HepG2 (cell line): ENCODE measurements around the gene GLRX2. TPM values are rescaled to one million over a fixed set of nuclear protein-coding genes. Genes with fewer than 3 reads are reported as not detected.

Experiments
- ELF4 ChIP-seq: sonication (generic); formaldehyde crosslinking; IDR thresholded peaks from 2 replicates; pipeline ENCODE4 v1.5.0; 2020; ENCODE audit warnings: missing genetic modification reagents, mild to moderate bottlenecking, moderate library complexity, borderline replicate concordance
- RARA ChIP-seq: IDR thresholded peaks from 2 replicates; pipeline ENCODE4 v1.6.1; 2016; ENCODE audit warnings: missing genetic modification reagents, missing compliant biosample characterization
- SETDB1 ChIP-seq: sonication (generic); formaldehyde crosslinking; IDR thresholded peaks from 2 replicates; pipeline ENCODE4 v1.5.1; 2020; ENCODE audit warnings: missing genetic modification reagents, mild to moderate bottlenecking, borderline replicate concordance
- ZNF331 ChIP-seq: sonication (generic); formaldehyde crosslinking; IDR thresholded peaks from 2 replicates; pipeline ENCODE4 v1.4.0; 2020; ENCODE audit warnings: missing genetic modification reagents
- ZNF652 ChIP-seq: IDR thresholded peaks from 2 replicates; pipeline ENCODE4 v1.6.1; 2016; ENCODE audit warnings: low read depth, borderline replicate concordance
- ZNF678 ChIP-seq: sonication (generic); formaldehyde crosslinking; IDR thresholded peaks from 2 replicates; pipeline ENCODE4 v1.4.0; 2020; ENCODE audit warnings: mild to moderate bottlenecking, missing genetic modification reagents
- ZNF792 ChIP-seq: IDR thresholded peaks from 2 replicates; pipeline ENCODE4 v1.6.1; 2016
- ZSCAN12 ChIP-seq: sonication (generic); formaldehyde crosslinking; IDR thresholded peaks from 2 replicates; pipeline ENCODE4 v1.9.0; 2021; ENCODE audit warnings: mild to moderate bottlenecking, missing genetic modification reagents
- ZSCAN9 ChIP-seq: IDR thresholded peaks from 2 replicates; pipeline ENCODE4 v1.6.1; 2016; ENCODE audit warnings: borderline replicate concordance
- polyA plus RNA-seq, 8 experiments: library from polyadenylated mRNA; depleted of rRNA in 3 of 8; stranded (reverse) in 7 of 8; unstranded in 1 of 8; fragments of >200 nt; fragmentation: Illumina TruSeq in 4 of 8; extraction: Trizol in 4 of 8; gene quantifications; 2 replicates each; pipeline versions ENCODE4 v1.2.1 to v1.2.3, GENCODE V29; 2011 to 2016; ENCODE audit warnings: low read depth in 4 of 8, missing spikeins in 1 of 8, mixed read lengths in 1 of 8; ENCODE audit not compliant: insufficient read depth in 1 of 8
- total RNA-seq, 5 experiments: library from RNA; depleted of rRNA; stranded (reverse); fragments of >200 nt; fragmentation: Illumina TruSeq; extraction: Trizol; gene quantifications; 2 replicates each; pipeline ENCODE4 v1.2.3, GENCODE V29; 2016; ENCODE audit warnings: low read depth in 1 of 5
- TF ChIP-seq, protein P1 (sequence below): sonication (generic); formaldehyde crosslinking; IDR thresholded peaks from 2 replicates; pipeline ENCODE4 v1.4.0; 2020; ENCODE audit warnings: mild to moderate bottlenecking, missing genetic modification reagents, borderline replicate concordance
- TF ChIP-seq, protein P2 (sequence below), 2 experiments: fragments of 450-650 bp in 1 of 2; sonication (generic) in 1 of 2; formaldehyde crosslinking in 1 of 2; IDR thresholded peaks; 2 replicates each; pipeline versions ENCODE4 v1.6.1 to v1.8.0; 2016 to 2022; ENCODE audit warnings: antibody characterized with exemption in 1 of 2, mild to moderate bottlenecking in 1 of 2, missing genetic modification reagents in 1 of 2
- TF ChIP-seq, protein P3 (sequence below): IDR thresholded peaks from 2 replicates; pipeline ENCODE4 v1.6.1; 2016; ENCODE audit warnings: mild to moderate bottlenecking
- TF ChIP-seq, protein P4 (sequence below): sonication (generic); formaldehyde crosslinking; IDR thresholded peaks from 2 replicates; pipeline ENCODE4 v1.5.0; 2020; ENCODE audit warnings: missing genetic modification reagents

Gene GLRX2
- total and polyA plus RNA-seq, 2 of the 13 experiments (the other 11 are each of a cell fraction or from before 2014, with no cell fraction given), result 11.9 to 39.0 TPM

DNA sequence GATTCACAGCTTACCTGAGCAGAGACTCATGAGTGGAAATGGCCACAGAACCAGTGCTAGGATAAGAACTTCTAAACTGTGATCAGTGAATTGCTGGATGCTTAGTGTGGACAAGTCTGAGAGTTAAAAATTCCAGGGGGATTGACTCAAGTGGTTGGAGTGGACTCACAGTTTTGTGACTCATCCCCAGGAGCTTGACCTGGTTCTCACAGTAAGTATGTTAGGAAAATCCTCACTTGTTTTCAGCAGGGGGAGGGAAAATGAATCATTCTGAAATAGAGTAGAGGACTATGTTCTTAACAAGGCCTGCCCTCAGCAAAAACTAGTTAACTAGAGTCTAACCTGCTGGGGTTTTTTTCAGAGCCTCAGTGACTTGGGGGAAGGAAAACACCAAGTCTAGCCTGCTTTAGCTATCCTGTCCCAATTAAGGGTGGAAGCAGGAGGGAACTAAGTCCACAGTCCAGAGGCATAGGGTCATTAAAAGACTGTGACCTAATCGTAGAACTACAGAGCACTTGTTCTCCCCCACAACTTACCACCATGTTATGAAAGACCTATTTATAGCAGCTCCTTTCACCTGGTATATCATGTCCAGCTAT lies 10.5 kb upstream of the GLRX2 start (continued):
- TF ChIP-seq ZNF331 (CRISPR knock-in tag) (0 out of 2 replicates have a peak, but pooled peaks have one; percentile 24), ELF4 (CRISPR knock-in tag) (no peak), ZSCAN12 (CRISPR knock-in tag) (no peak), RARA (CRISPR knock-in tag) (peak; percentile 55), SETDB1 (CRISPR knock-in tag) (no peak), ZNF678 (CRISPR knock-in tag) (no peak), ZNF792 (CRISPR knock-in tag) (no peak), ZNF652 (CRISPR knock-in tag) (no peak), ZSCAN9 (CRISPR knock-in tag) (no peak)
- TF ChIP-seq, protein P1, sequence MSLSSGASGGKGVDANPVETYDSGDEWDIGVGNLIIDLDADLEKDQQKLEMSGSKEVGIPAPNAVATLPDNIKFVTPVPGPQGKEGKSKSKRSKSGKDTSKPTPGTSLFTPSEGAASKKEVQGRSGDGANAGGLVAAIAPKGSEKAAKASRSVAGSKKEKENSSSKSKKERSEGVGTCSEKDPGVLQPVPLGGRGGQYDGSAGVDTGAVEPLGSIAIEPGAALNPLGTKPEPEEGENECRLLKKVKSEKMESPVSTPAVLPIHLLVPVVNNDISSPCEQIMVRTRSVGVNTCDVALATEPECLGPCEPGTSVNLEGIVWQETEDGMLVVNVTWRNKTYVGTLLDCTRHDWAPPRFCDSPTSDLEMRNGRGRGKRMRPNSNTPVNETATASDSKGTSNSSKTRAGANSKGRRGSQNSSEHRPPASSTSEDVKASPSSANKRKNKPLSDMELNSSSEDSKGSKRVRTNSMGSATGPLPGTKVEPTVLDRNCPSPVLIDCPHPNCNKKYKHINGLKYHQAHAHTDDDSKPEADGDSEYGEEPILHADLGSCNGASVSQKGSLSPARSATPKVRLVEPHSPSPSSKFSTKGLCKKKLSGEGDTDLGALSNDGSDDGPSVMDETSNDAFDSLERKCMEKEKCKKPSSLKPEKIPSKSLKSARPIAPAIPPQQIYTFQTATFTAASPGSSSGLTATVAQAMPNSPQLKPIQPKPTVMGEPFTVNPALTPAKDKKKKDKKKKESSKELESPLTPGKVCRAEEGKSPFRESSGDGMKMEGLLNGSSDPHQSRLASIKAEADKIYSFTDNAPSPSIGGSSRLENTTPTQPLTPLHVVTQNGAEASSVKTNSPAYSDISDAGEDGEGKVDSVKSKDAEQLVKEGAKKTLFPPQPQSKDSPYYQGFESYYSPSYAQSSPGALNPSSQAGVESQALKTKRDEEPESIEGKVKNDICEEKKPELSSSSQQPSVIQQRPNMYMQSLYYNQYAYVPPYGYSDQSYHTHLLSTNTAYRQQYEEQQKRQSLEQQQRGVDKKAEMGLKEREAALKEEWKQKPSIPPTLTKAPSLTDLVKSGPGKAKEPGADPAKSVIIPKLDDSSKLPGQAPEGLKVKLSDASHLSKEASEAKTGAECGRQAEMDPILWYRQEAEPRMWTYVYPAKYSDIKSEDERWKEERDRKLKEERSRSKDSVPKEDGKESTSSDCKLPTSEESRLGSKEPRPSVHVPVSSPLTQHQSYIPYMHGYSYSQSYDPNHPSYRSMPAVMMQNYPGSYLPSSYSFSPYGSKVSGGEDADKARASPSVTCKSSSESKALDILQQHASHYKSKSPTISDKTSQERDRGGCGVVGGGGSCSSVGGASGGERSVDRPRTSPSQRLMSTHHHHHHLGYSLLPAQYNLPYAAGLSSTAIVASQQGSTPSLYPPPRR (CRISPR knock-in tag), result peak; percentile 60; the same call in 1 of the 2 replicates
- TF ChIP-seq, protein P2, sequence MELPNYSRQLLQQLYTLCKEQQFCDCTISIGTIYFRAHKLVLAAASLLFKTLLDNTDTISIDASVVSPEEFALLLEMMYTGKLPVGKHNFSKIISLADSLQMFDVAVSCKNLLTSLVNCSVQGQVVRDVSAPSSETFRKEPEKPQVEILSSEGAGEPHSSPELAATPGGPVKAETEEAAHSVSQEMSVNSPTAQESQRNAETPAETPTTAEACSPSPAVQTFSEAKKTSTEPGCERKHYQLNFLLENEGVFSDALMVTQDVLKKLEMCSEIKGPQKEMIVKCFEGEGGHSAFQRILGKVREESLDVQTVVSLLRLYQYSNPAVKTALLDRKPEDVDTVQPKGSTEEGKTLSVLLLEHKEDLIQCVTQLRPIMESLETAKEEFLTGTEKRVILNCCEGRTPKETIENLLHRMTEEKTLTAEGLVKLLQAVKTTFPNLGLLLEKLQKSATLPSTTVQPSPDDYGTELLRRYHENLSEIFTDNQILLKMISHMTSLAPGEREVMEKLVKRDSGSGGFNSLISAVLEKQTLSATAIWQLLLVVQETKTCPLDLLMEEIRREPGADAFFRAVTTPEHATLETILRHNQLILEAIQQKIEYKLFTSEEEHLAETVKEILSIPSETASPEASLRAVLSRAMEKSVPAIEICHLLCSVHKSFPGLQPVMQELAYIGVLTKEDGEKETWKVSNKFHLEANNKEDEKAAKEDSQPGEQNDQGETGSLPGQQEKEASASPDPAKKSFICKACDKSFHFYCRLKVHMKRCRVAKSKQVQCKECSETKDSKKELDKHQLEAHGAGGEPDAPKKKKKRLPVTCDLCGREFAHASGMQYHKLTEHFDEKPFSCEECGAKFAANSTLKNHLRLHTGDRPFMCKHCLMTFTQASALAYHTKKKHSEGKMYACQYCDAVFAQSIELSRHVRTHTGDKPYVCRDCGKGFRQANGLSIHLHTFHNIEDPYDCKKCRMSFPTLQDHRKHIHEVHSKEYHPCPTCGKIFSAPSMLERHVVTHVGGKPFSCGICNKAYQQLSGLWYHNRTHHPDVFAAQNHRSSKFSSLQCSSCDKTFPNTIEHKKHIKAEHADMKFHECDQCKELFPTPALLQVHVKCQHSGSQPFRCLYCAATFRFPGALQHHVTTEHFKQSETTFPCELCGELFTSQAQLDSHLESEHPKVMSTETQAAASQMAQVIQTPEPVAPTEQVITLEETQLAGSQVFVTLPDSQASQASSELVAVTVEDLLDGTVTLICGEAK (IDR thresholded peaks at IDR 0.05), result no peak
- TF ChIP-seq, protein P2 (CRISPR knock-in tag; IDR thresholded peaks at IDR 0.05), result no peak
- TF ChIP-seq, protein P3, sequence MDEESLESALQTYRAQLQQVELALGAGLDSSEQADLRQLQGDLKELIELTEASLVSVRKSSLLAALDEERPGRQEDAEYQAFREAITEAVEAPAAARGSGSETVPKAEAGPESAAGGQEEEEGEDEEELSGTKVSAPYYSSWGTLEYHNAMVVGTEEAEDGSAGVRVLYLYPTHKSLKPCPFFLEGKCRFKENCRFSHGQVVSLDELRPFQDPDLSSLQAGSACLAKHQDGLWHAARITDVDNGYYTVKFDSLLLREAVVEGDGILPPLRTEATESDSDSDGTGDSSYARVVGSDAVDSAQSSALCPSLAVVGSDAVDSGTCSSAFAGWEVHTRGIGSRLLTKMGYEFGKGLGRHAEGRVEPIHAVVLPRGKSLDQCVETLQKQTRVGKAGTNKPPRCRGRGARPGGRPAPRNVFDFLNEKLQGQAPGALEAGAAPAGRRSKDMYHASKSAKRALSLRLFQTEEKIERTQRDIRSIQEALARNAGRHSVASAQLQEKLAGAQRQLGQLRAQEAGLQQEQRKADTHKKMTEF (CRISPR knock-in tag), result no peak
- TF ChIP-seq, protein P4, sequence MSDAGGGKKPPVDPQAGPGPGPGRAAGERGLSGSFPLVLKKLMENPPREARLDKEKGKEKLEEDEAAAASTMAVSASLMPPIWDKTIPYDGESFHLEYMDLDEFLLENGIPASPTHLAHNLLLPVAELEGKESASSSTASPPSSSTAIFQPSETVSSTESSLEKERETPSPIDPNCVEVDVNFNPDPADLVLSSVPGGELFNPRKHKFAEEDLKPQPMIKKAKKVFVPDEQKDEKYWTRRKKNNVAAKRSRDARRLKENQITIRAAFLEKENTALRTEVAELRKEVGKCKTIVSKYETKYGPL (CRISPR knock-in tag), result no peak
